ENCODE measurements around the gene KAT6B. TPM values are rescaled to one million over a fixed set of nuclear protein-coding genes. Genes with fewer than 3 reads are reported as not detected.
"Not testable (repeated sequence)": the region's sequence is repeated elsewhere in the genome, so short reads cannot be mapped to it uniquely, and the experiment has no call there.

KAT6B gene
- total RNA-seq, 1 experiment from 2014 or later = 10.7 TPM

DNA sequence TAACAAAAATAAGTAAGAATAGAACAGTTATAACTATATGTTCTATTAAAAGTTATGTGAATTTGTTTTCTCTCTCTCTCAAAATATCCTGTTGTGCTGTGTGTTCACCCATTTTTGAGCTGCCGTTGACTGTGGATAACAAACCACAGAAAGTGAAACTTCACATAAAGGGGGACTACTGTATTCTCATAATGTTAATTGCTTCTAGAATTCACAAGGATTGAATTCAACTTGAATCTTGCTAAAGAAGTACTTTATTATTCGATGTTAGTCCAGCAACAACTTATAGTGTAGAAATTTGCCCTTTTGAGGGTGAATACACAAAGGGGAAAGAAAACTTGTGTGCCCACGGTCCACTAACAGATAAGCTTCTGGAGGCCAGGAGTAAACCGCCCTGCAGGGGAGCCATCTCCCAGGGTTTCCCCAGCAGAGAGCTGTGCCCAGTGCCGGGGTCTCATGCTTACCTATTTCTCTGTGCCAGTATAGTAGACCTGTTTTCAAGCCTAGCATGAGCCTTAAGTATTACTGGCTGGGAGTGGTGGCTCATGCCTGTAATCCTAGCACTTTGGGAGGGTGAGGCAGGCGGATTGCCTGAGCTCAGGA lies 87.1 kb downstream of the KAT6B start:
- Histone ChIP-seq H3K4me1 (replicated peaks) (peaks cover 33% of the 10 kb centered on the region), H3K27me3 (replicated peaks) (no peaks in the 10 kb centered on the region), H3K27ac (no peak overlapping the region), H3K36me3 (no peaks in the 10 kb centered on the region), H3K9me3 (replicated peaks) (no peaks in the 10 kb centered on the region), H3K4me3 (no peak overlapping the region)
- DNase-seq (ENCODE audit: low read depth in 1 of 2, low spot score in 2 of 2) = no peak

DNA sequence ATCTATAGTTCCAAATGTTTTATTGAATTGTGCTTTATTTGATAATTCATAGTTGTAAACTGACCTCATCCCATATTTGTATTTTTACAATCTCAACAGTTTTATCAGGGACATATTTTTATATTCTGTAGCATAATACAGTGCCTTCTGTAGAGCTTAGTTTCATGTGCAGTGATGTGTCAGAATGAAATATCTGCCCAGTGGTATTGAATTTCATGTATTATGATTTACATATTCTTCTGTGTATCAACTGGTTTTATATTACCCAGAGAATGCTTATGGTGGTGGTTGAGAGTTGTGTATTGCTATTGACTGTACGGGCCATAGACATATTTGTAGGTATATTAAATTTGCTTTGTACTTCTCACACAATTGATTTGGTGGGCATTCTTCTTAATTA lies 89.9 kb downstream of the KAT6B start:
- no peak for DNase-seq (ENCODE audit: low read depth in 1 of 2, low spot score in 2 of 2)
- H3K4me3 ChIP-seq = no peak overlapping the region
- peaks cover 22% of the 10 kb centered on the region for H3K4me1 ChIP-seq (replicated peaks)
- H3K36me3 ChIP-seq = no peaks in the 10 kb centered on the region
- no peaks in the 10 kb centered on the region for H3K9me3 ChIP-seq (replicated peaks)
- H3K27ac ChIP-seq = no peak overlapping the region
- no peaks in the 10 kb centered on the region for H3K27me3 ChIP-seq (replicated peaks)

DNA sequence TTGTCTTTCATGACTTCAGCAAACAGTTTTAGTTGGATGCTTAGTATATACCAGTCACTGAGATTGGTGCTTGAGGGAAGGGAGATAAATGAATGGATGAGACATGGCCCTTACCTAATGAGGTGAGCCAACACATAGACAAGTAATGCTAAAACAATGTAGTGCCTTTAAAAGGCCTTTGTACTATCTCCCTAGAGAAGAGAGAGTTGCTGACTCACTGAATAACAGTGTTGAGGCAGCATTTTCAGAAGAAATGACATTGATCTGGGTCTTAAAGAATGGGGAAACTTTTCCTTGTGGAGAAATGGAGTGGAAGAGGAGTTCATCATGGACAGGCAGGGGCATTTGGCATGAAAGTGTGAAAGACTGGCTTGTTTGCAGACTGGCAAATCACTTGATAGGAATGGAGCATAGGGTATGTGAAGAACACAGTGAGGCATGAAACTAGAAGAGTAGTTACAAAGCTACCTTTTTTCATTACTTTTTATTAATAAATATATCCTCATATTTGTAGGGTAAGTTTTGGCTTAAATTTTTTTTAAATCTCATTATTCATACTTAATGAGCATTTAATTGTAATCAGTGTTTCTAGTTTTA lies 91.2 kb downstream of the KAT6B start:
- Histone ChIP-seq H3K9me3 (replicated peaks) (no peaks in the 10 kb centered on the region), H3K27ac (peak overlapping the region; percentile 53), H3K4me3 (no peak overlapping the region), H3K36me3 (no peaks in the 10 kb centered on the region), H3K27me3 (replicated peaks) (no peaks in the 10 kb centered on the region), H3K4me1 (replicated peaks) (peaks cover 30% of the 10 kb centered on the region)
- peak in 1 of 2 experiments; percentile 45 for DNase-seq (ENCODE audit: low read depth in 1 of 2, low spot score in 2 of 2)

DNA sequence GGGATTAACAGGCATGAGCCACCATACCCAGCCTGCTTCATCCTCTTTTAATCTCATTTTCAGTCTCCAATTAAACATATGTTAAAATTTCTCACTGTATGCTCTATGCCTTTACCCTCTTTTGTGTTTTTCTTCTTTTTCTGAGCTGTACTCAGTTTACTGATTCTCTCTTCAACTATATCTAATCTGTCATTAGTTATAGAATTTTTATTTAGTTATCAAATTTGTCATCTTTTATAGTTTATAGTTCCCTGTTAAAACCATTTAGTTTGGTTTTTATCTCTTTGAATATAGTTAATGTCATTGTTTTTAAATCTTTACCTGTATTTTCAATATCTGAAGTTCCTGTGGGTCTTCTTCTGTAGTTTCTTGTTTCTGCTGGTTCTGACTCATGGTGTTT lies 93.3 kb downstream of the KAT6B start:
- H3K4me3 ChIP-seq = no peak overlapping the region
- no peaks in the 10 kb centered on the region for H3K27me3 ChIP-seq (replicated peaks)
- no peak for DNase-seq (ENCODE audit: low read depth in 1 of 2, low spot score in 2 of 2)
- peaks cover 48% of the 10 kb centered on the region for H3K4me1 ChIP-seq (replicated peaks)
- no peaks in the 10 kb centered on the region for H3K36me3 ChIP-seq
- no peaks in the 10 kb centered on the region for H3K9me3 ChIP-seq (replicated peaks)
- H3K27ac ChIP-seq = no peak overlapping the region

DNA sequence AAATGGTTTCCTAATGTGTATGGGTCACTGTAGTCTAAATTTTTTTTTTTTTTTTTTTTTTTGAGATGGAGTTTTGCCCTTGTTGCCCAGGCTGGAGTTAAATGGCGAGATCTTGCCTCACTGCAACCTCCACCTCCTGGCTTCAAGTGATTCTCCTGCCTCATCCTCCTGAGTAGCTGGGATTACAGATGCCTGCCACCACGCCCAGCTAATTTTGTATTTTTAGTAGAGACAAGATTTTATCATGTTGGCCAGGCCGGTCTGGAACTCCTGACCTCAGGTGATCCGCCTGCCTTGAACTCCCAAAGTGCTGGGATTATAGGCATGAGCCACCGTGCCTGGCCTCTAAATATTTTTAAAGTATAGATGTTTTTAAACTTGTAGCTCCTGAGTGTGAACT lies 94.7 kb downstream of the KAT6B start:
- H3K36me3 ChIP-seq; DNase-seq (ENCODE audit: low read depth in 1 of 2, low spot score in 2 of 2); H3K27me3 ChIP-seq (replicated peaks); H3K9me3 ChIP-seq (replicated peaks); H3K4me3 ChIP-seq; H3K27ac ChIP-seq: not testable (repeated sequence)
- peaks cover 60% of the 10 kb centered on the region for H3K4me1 ChIP-seq (replicated peaks)

DNA sequence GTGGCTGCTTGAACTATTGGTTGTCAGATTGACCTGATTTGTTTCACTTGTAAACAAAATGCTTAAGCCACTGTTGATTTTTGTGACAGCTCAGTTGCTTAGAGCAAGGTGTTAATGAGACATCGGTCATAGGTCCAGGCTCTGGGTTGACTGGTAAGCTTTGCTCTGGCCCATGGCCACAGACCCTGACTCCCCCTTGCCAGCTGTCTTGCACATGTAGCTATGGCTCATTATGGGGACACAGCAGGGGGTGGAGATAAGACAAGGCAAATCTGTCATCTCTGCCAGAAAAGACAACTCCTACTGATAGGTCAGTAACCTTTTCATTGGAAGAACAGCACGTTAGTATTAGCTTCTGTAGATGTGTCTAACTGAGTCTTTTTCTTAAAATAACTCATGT lies 95.3 kb downstream of the KAT6B start:
- no peak for DNase-seq (ENCODE audit: low read depth in 1 of 2, low spot score in 2 of 2)
- Histone ChIP-seq H3K4me1 (replicated peaks) (peaks cover 56% of the 10 kb centered on the region), H3K4me3 (no peak overlapping the region), H3K36me3 (no peaks in the 10 kb centered on the region), H3K27me3 (replicated peaks) (no peaks in the 10 kb centered on the region), H3K9me3 (replicated peaks) (no peaks in the 10 kb centered on the region), H3K27ac (no peak overlapping the region)

DNA sequence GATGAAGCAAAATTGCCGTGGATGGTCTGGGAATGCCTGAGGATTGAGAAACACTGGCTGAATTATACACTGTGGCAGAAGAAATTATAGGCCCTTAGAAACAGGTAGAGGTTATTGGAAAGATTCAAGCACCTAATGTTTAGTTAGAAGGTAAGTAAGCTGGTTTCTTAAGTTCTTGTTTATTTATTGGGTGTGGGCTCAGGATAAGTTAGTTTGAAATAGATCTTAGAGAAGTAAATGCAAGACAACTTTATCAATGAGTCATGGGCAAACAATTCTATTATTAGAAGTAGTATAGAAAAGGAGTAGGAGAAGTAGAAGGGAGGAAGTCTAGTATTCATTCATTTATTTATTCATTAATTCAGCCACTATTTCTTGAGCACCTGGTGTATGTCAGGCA lies 96.5 kb downstream of the KAT6B start:
- no peaks in the 10 kb centered on the region for H3K36me3 ChIP-seq
- no peaks in the 10 kb centered on the region for H3K9me3 ChIP-seq (replicated peaks)
- peak in 1 of 2 experiments; percentile 50 for DNase-seq (ENCODE audit: low read depth in 1 of 2, low spot score in 2 of 2)
- H3K27ac ChIP-seq = peak overlapping the region; percentile 93
- no peak overlapping the region for H3K4me3 ChIP-seq
- peaks cover 53% of the 10 kb centered on the region for H3K4me1 ChIP-seq (replicated peaks)
- no peaks in the 10 kb centered on the region for H3K27me3 ChIP-seq (replicated peaks)

DNA sequence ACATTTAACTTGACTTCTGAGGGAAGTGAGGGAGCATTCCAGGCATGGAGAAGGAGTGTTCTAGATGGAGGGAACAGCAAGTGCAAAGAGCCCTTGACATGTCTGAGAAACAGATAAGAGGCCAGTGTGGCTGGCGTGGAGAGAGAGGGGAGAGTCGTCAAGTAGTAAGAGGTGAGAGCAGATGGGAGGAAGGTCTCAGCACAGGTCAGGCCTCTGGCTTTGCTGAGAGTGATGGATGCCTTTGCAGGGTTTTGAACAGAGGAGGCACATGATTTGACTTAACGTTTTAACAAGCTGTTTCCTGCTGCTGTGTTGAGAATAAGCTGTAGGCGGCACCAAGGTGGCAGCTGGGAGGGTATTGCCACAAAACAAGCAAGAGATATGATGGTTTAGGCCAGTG lies 97.2 kb downstream of the KAT6B start:
- Histone ChIP-seq H3K4me1 (replicated peaks) (peaks cover 54% of the 10 kb centered on the region), H3K9me3 (replicated peaks) (no peaks in the 10 kb centered on the region), H3K4me3 (no peak overlapping the region), H3K27ac (peak overlapping the region; percentile 93), H3K27me3 (replicated peaks) (no peaks in the 10 kb centered on the region), H3K36me3 (no peaks in the 10 kb centered on the region)
- peak in 1 of 2 experiments; percentile 54 for DNase-seq (ENCODE audit: low read depth in 1 of 2, low spot score in 2 of 2)

DNA sequence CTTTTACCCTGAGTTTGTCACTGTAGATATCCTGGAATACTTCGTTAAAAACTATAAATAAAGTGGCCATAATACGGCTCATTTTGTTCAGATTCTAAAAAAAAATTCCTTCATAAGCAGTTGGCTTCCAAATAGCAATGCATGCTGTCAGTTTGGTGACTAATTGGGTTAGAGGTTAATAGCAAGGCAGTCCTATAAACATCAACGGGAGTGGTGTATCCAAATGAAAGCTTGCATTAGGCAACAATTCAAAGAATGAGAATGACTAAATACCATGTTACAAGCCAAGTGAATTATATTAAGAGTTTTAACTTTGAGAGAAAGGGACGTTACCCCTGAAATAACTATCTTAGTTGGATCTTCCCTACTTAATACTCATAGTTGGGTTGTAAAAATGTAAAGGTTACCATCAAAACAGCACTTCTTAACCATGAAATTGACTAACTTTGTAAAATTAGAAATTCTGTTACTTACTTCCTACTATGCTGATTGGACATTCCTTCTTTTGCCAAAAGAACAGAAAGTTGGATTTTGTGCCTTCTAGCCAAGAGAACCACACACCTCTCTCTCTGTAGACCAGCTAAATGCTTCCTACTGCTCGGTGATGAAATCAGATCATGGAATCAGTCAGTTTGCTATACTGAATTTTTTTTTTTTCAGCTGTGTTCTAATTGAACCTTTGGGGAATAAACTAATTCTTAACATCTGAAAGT lies 98.0 kb downstream of the KAT6B start:
- peak; percentile 55 to 87 for DNase-seq (ENCODE audit: low read depth in 1 of 2, low spot score in 2 of 2)
- no peaks in the 10 kb centered on the region for H3K9me3 ChIP-seq (replicated peaks)
- H3K27ac ChIP-seq = peak overlapping the region; percentile 93
- peaks cover 61% of the 10 kb centered on the region for H3K4me1 ChIP-seq (replicated peaks)
- H3K27me3 ChIP-seq (replicated peaks) = no peaks in the 10 kb centered on the region
- H3K4me3 ChIP-seq = no peak overlapping the region
- H3K36me3 ChIP-seq = no peaks in the 10 kb centered on the region

DNA sequence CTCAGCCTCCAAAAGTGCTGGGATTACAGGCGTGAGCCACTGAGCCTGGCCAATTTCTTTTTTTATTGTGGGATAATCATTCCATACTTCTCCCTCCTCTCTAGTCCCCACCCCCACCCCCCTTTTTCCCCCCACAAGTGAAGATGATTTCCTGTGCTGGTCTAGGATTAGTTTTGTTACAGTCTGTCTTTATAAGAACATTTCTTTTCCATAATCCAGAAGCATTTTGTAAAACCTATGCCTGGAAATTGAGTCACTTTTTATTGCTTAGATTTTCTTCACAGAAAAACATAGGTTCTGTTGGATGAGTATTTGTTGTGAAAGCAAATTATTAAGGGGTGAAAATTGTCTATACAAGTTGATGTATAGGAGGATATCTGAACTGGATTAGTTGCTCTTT lies 98.9 kb downstream of the KAT6B start:
- Histone ChIP-seq H3K9me3 (replicated peaks) (no peaks in the 10 kb centered on the region), H3K4me1 (replicated peaks) (peaks cover 63% of the 10 kb centered on the region), H3K27me3 (replicated peaks) (no peaks in the 10 kb centered on the region), H3K27ac (peak overlapping the region; percentile 93), H3K36me3 (no peaks in the 10 kb centered on the region), H3K4me3 (no peak overlapping the region)
- DNase-seq (ENCODE audit: low read depth in 1 of 2, low spot score in 2 of 2) = no peak

DNA sequence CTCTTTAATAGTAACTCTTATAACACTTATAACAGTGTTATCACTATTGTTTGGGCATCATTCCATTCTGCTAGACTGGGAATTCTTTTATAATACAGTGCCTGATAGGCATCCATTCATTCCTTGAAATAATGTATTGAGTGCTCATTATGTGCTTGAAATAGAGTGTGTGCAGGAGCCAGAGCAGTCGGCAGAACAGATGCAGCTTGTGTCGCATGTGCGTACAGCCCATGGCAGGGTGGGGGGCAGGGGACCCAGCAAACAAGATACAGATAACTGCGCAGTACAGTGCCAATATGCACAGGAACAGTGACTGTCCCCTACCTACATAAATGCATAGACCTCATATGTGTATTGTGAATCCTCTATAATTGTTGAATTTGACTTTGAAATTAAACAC lies 99.3 kb downstream of the KAT6B start:
- DNase-seq (ENCODE audit: low read depth in 1 of 2, low spot score in 2 of 2) = no peak
- Histone ChIP-seq H3K4me1 (replicated peaks) (peaks cover 63% of the 10 kb centered on the region), H3K9me3 (replicated peaks) (no peaks in the 10 kb centered on the region), H3K36me3 (no peaks in the 10 kb centered on the region), H3K27me3 (replicated peaks) (no peaks in the 10 kb centered on the region), H3K27ac (0 out of 2 replicates have a peak overlapping the region, but pooled peaks have one; percentile 93), H3K4me3 (no peak overlapping the region)

DNA sequence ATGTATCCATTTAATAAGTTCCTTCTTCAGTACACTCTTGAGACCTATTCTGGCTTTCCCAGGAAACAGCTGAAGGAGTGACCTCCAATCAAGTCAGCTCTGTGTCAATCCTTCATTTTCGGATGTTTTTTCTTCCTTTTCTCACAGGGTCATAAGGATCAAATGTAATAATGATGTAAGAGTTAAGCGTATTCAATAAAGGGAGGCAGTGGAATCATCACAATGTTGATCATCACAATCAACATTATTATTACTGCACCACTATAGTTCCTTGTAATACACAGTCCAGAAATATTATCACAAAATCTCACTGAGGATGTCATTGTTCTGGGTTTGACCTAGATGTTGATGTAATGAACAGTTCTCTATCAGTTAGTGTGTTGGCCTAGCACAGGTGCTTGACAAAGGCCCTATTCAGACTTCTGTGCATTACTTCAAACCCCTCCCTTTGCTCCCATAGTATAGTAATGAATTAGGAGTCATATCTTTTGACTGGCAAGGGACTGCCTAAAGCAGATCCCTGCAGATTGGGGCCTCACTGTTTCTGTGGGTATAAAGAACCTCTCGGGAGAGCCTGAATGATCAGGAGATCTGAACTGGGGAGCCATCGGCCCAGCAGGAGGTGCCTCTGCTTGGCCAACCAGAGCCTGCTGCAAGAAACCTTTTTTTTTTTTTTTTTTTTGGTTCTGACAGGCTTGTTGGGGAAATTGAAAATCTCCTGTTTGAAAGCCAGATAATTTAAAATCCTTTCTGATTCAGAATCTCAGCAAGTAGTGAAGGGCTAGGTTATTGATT lies 100.6 kb downstream of the KAT6B start:
- peaks cover 58% of the 10 kb centered on the region for H3K4me1 ChIP-seq (replicated peaks)

DNA sequence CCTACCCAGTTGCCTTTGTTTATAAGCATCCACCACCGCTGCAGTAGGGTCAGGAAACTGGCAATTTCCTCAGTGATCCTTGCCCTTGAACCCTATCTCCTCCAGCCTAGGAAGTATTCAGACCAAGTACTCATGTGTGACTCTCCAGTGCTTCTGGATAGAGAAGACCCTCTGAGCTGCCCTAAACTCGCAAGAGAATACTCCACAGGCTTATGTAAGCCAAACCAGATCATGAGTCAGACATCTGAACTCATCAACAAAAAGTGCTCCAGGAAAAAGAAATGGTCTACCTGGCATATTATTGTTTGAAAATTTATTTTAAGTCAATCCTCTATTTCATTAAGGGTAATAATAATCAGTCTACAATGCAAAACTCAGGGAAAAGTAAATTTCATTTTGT lies 101.3 kb downstream of the KAT6B start:
- H3K4me3 ChIP-seq = no peak overlapping the region
- no peaks in the 10 kb centered on the region for H3K9me3 ChIP-seq (replicated peaks)
- H3K27ac ChIP-seq = no peak overlapping the region
- no peaks in the 10 kb centered on the region for H3K27me3 ChIP-seq (replicated peaks)
- DNase-seq (ENCODE audit: low read depth in 1 of 2, low spot score in 2 of 2) = peak in 1 of 2 experiments; percentile 32
- no peaks in the 10 kb centered on the region for H3K36me3 ChIP-seq
- H3K4me1 ChIP-seq (replicated peaks) = peaks cover 54% of the 10 kb centered on the region

More for the DNA sequence above, 100.6 kb downstream of the KAT6B start:
- no peak for DNase-seq (ENCODE audit: low read depth in 1 of 2, low spot score in 2 of 2)
- H3K36me3 ChIP-seq = no peaks in the 10 kb centered on the region
- no peaks in the 10 kb centered on the region for H3K9me3 ChIP-seq (replicated peaks)
- H3K4me3 ChIP-seq = no peak overlapping the region
- H3K27ac ChIP-seq = no peak overlapping the region
- H3K27me3 ChIP-seq (replicated peaks) = no peaks in the 10 kb centered on the region

Measured in SJSA1 (cell line).